ENCODE data around the gene RIT2.
"Not testable (repeated sequence)": the region's sequence is repeated elsewhere in the genome, so short reads cannot be mapped to it uniquely, and the experiment has no call there.

The RIT2 gene

GRCh38 chr18:42798606-42799170, 316.8 kb downstream of the RIT2 start:
- Histone ChIP-seq H3K9me3 (ENCODE audit: insufficient read depth, low read depth, low read length) (no peaks in the 10 kb centered on the region), H3K36me3 (ENCODE audit: insufficient read depth, low read length) (no peaks in the 10 kb centered on the region), H3K27me3 (ENCODE audit: insufficient read depth, low read length) (no peaks in the 10 kb centered on the region), H3K9ac (ENCODE audit: low read depth, low read length) (no peak overlapping the region), H3K27ac (ENCODE audit: low read depth, low read length) (0 out of 2 replicates have a peak overlapping the region, but pooled peaks have one; percentile 33), H3K4me1 (ENCODE audit: insufficient read depth, low read length) (peaks cover 19% of the 10 kb centered on the region; the same call in 1 of the 2 replicates), H3K4me3 (ENCODE audit: low read length) (no peak overlapping the region)
- no CpG with 5 or more reads among the region's 1 CpG for WGBS

- not testable (repeated sequence) for H3K27ac ChIP-seq (ENCODE audit: low read depth, low read length); H3K27me3 ChIP-seq (ENCODE audit: insufficient read depth, low read length); H3K4me3 ChIP-seq (ENCODE audit: low read length); H3K36me3 ChIP-seq (ENCODE audit: insufficient read depth, low read length); H3K9me3 ChIP-seq (ENCODE audit: insufficient read depth, low read depth, low read length); H3K9ac ChIP-seq (ENCODE audit: low read depth, low read length)
- peaks cover 19% of the 10 kb centered on the region; the same call in 1 of the 2 replicates for H3K4me1 ChIP-seq (ENCODE audit: insufficient read depth, low read length)
- WGBS, result 94% methylated on average over 32 of the region's 33 CpGs
Measured at GRCh38 chr18:42795213-42795789, 320.2 kb downstream of the RIT2 start.

- Histone ChIP-seq H3K9ac (ENCODE audit: low read depth, low read length) (no peak overlapping the region), H3K27me3 (ENCODE audit: insufficient read depth, low read length) (no peaks in the 10 kb centered on the region), H3K9me3 (ENCODE audit: insufficient read depth, low read depth, low read length) (0 out of 2 replicates have a peak, but pooled peaks cover 3% of the 10 kb centered on the region), H3K36me3 (ENCODE audit: insufficient read depth, low read length) (no peaks in the 10 kb centered on the region), H3K4me3 (ENCODE audit: low read length) (no peak overlapping the region), H3K4me1 (ENCODE audit: insufficient read depth, low read length) (peaks cover 4% of the 10 kb centered on the region; the same call in 1 of the 2 replicates), H3K27ac (ENCODE audit: low read depth, low read length) (no peak overlapping the region)
Measured at GRCh38 chr18:42792731-42793130, 322.8 kb downstream of the RIT2 start.

- Histone ChIP-seq H3K27me3 (ENCODE audit: insufficient read depth, low read length) (no peaks in the 10 kb centered on the region), H3K27ac (ENCODE audit: low read depth, low read length) (no peak overlapping the region), H3K9me3 (ENCODE audit: insufficient read depth, low read depth, low read length) (0 out of 2 replicates have a peak, but pooled peaks cover 3% of the 10 kb centered on the region), H3K4me3 (ENCODE audit: low read length) (no peak overlapping the region), H3K9ac (ENCODE audit: low read depth, low read length) (no peak overlapping the region), H3K36me3 (ENCODE audit: insufficient read depth, low read length) (no peaks in the 10 kb centered on the region), H3K4me1 (ENCODE audit: insufficient read depth, low read length) (peaks cover 16% of the 10 kb centered on the region)
- 75% methylated on average over 1 of the region's 2 CpGs for WGBS
Measured at GRCh38 chr18:42784632-42785031, 330.9 kb downstream of the RIT2 start.

GRCh38 chr18:42782929-42783328, 332.6 kb downstream of the RIT2 start:
- 93% methylated on average over 4 of the region's 4 CpGs for WGBS
- H3K36me3 ChIP-seq (ENCODE audit: insufficient read depth, low read length), result no peaks in the 10 kb centered on the region
- H3K4me1 ChIP-seq (ENCODE audit: insufficient read depth, low read length), result peaks cover 33% of the 10 kb centered on the region
- H3K27me3 ChIP-seq (ENCODE audit: insufficient read depth, low read length), result no peaks in the 10 kb centered on the region
- no peaks in the 10 kb centered on the region for H3K9me3 ChIP-seq (ENCODE audit: insufficient read depth, low read depth, low read length)
- H3K4me3 ChIP-seq (ENCODE audit: low read length), result no peak overlapping the region
- no peak overlapping the region for H3K27ac ChIP-seq (ENCODE audit: low read depth, low read length)
- no peak overlapping the region for H3K9ac ChIP-seq (ENCODE audit: low read depth, low read length)

- Histone ChIP-seq H3K4me3 (ENCODE audit: low read length) (no peak overlapping the region), H3K27me3 (ENCODE audit: insufficient read depth, low read length) (no peaks in the 10 kb centered on the region), H3K36me3 (ENCODE audit: insufficient read depth, low read length) (no peaks in the 10 kb centered on the region), H3K9me3 (ENCODE audit: insufficient read depth, low read depth, low read length) (no peaks in the 10 kb centered on the region), H3K4me1 (ENCODE audit: insufficient read depth, low read length) (peaks cover 47% of the 10 kb centered on the region), H3K9ac (ENCODE audit: low read depth, low read length) (no peak overlapping the region), H3K27ac (ENCODE audit: low read depth, low read length) (no peak overlapping the region)
- 86% methylated on average over 5 of the region's 5 CpGs for WGBS
Measured at GRCh38 chr18:42781298-42781815, 334.1 kb downstream of the RIT2 start.

GRCh38 chr18:42780171-42780570, 335.3 kb downstream of the RIT2 start:
- peaks cover 47% of the 10 kb centered on the region for H3K4me1 ChIP-seq (ENCODE audit: insufficient read depth, low read length)
- no peaks in the 10 kb centered on the region for H3K27me3 ChIP-seq (ENCODE audit: insufficient read depth, low read length)
- H3K9me3 ChIP-seq (ENCODE audit: insufficient read depth, low read depth, low read length), result no peaks in the 10 kb centered on the region
- H3K9ac ChIP-seq (ENCODE audit: low read depth, low read length), result no peak overlapping the region
- H3K4me3 ChIP-seq (ENCODE audit: low read length), result no peak overlapping the region
- no peaks in the 10 kb centered on the region for H3K36me3 ChIP-seq (ENCODE audit: insufficient read depth, low read length)
- no peak overlapping the region for H3K27ac ChIP-seq (ENCODE audit: low read depth, low read length)

- no peak overlapping the region for H3K9ac ChIP-seq (ENCODE audit: low read depth, low read length)
- peaks cover 55% of the 10 kb centered on the region for H3K4me1 ChIP-seq (ENCODE audit: insufficient read depth, low read length)
- H3K27ac ChIP-seq (ENCODE audit: low read depth, low read length), result no peak overlapping the region
- H3K27me3 ChIP-seq (ENCODE audit: insufficient read depth, low read length), result no peaks in the 10 kb centered on the region
- 67% methylated on average over 4 of the region's 4 CpGs for WGBS
- no peaks in the 10 kb centered on the region for H3K9me3 ChIP-seq (ENCODE audit: insufficient read depth, low read depth, low read length)
- no peak overlapping the region for H3K4me3 ChIP-seq (ENCODE audit: low read length)
- H3K36me3 ChIP-seq (ENCODE audit: insufficient read depth, low read length), result no peaks in the 10 kb centered on the region
Measured at GRCh38 chr18:42778445-42779042, 336.9 kb downstream of the RIT2 start.

- no peak overlapping the region for H3K27ac ChIP-seq (ENCODE audit: low read depth, low read length)
- no peak overlapping the region for H3K9ac ChIP-seq (ENCODE audit: low read depth, low read length)
- H3K4me1 ChIP-seq (ENCODE audit: insufficient read depth, low read length), result peaks cover 55% of the 10 kb centered on the region
- no peaks in the 10 kb centered on the region for H3K9me3 ChIP-seq (ENCODE audit: insufficient read depth, low read depth, low read length)
- no peak overlapping the region for H3K4me3 ChIP-seq (ENCODE audit: low read length)
- H3K36me3 ChIP-seq (ENCODE audit: insufficient read depth, low read length), result no peaks in the 10 kb centered on the region
- H3K27me3 ChIP-seq (ENCODE audit: insufficient read depth, low read length), result no peaks in the 10 kb centered on the region
Measured at GRCh38 chr18:42778024-42778423, 337.5 kb downstream of the RIT2 start.

- no peaks in the 10 kb centered on the region for H3K36me3 ChIP-seq (ENCODE audit: insufficient read depth, low read length)
- no peaks in the 10 kb centered on the region for H3K9me3 ChIP-seq (ENCODE audit: insufficient read depth, low read depth, low read length)
- no peak overlapping the region for H3K27ac ChIP-seq (ENCODE audit: low read depth, low read length)
- no peak overlapping the region for H3K9ac ChIP-seq (ENCODE audit: low read depth, low read length)
- no peaks in the 10 kb centered on the region for H3K27me3 ChIP-seq (ENCODE audit: insufficient read depth, low read length)
- H3K4me1 ChIP-seq (ENCODE audit: insufficient read depth, low read length), result peaks cover 31% of the 10 kb centered on the region
- 50% methylated on average over 1 of the region's 1 CpG for WGBS
- no peak overlapping the region for H3K4me3 ChIP-seq (ENCODE audit: low read length)
Measured at GRCh38 chr18:42773870-42774269, 341.6 kb downstream of the RIT2 start.

GRCh38 chr18:42771936-42772335, 343.5 kb downstream of the RIT2 start:
- no peak overlapping the region for H3K9ac ChIP-seq (ENCODE audit: low read depth, low read length)
- no peaks in the 10 kb centered on the region for H3K36me3 ChIP-seq (ENCODE audit: insufficient read depth, low read length)
- H3K27me3 ChIP-seq (ENCODE audit: insufficient read depth, low read length), result no peaks in the 10 kb centered on the region
- peaks cover 11% of the 10 kb centered on the region for H3K4me1 ChIP-seq (ENCODE audit: insufficient read depth, low read length)
- H3K4me3 ChIP-seq (ENCODE audit: low read length), result no peak overlapping the region
- peaks cover 8% of the 10 kb centered on the region for H3K9me3 ChIP-seq (ENCODE audit: insufficient read depth, low read depth, low read length)
- H3K27ac ChIP-seq (ENCODE audit: low read depth, low read length), result no peak overlapping the region

All from HUES64 (cell line).